NCI-H1417 treated with DMSO at 0.1 percent for 48 hours (cell line): ENCODE measurements around the gene SSTR1.

Experiments used
- DNase-seq: peaks from one replicate; lab custom pipeline; 2025; lab: John Stamatoyannopoulos, UW

The SSTR1 gene

DNA sequence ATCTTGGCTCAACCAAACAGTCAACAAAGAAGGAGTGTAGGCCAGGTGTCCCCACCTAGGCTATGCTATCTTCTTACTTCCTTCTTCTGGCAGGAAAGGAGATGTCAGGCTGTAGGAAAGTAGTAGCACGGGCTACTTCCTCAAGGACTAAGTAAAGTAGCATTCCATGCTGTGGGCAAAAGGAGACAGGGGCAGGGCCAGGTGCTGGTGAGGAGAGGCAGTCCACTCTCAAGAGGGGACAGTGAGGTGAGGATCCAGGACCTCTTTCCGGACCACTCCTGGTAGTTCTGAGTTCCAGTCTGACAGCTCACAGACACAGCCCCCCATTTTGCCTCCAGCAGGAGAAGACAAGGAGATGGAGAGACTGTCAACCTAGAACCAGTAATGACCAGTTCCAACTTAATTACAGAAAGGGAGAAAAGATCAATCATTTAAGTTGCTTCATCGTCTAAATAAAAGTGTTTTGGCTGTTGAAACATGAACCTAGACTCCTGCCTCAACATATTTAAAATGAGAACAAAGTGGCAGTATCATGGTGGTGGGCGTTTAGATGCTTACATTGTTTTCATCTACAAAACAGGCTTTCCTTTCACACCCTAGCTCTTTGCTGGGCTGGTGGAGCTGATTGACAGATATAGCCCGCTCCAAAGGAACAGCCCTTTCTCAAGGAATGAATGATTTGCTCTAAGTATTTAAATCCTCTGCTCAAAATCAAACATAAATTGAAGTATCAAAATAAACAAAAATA lies 5.1 kb upstream of the SSTR1 start:
- DNase-seq: no peak

GRCh38 chr14:38203929-38204718 lies 3.6 kb upstream of the SSTR1 start:
- no peak for DNase-seq

DNA sequence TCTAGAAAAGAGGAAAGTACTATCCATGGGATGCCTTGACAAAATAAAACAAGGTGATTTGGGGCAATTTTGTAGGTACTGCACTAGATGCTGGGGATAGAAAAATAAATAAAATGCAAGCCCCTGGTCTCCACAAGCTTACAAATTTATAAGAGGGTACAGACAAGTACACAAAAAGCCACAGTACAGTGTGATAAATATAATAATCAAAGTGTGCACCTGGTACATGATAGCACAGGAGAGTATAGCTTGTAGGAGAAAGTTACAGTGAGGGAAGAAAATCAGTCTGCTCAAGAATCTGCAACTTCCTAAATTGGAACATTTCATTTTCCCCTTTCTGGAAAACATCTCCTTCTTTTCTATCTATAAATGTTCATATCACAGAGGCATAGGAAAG lies 3.0 kb upstream of the SSTR1 start:
- no peak for DNase-seq

- DNase-seq: no peak
Observed at GRCh38 chr14:38205119-38205813, 2.4 kb upstream of the SSTR1 start.

DNA sequence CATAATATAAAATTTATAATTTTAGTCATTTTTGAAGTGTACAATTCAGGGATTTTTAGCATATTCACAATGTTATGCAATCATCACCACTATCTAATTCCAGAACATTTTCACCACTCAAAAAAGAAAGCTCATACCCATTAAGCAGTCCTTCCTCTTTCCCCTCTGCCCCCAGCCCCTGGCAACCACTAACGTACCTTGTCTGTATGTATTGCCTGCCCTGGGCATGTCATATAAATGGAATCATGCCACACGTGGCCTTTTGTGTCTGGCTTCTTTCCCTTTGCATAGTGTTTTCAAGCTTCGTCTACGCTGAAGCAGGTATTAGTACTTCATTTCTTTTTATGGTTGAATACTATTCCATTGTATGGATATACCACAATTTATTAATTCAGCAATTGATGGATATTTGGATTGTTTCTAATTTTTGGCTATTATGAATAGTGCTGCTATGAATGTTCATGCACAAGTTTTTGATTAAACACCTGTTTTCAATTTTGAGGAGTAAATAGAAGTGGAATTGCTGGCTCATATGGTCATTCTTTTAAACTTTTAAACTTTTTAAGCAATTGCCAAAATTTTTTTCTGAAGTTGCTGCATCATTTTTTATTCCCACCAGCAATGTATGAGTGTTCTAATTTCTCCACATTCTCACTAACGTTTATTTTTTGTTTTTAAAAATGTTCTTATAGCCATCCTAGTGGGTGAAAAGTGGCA lies 1.6 kb upstream of the SSTR1 start:
- no peak for DNase-seq

DNA sequence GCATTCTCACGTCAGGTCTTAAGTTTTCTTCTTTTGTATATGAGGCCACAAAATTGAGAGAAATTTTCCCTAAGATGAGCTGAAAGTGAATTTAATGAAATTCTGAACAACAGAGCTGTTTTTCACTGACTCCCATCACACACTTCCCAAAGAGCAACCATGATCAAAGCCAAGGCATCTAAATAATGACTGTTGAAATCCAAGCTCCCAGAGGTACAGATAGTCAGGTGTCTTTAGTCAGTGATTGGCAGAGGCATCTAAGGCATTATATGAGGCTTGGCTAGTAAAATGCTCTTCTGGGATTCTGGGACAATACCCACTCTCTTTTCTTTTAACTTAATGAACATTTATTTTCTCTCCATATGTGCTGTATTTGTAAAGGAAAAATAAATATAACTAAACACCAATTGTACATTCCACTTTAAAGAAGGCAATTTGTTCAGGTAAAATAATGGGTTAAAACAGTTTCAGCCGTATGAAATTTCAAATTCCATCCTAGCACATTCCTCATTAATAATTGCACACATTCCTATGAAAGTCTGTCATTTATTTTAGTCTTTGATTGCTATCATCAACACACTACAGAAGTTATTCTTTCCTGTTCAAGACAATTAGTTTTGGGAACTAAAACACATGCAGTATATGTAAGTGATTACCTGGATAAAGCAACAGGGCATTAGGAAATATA lies 871 bp upstream of the SSTR1 start:
- DNase-seq: no peak

DNA sequence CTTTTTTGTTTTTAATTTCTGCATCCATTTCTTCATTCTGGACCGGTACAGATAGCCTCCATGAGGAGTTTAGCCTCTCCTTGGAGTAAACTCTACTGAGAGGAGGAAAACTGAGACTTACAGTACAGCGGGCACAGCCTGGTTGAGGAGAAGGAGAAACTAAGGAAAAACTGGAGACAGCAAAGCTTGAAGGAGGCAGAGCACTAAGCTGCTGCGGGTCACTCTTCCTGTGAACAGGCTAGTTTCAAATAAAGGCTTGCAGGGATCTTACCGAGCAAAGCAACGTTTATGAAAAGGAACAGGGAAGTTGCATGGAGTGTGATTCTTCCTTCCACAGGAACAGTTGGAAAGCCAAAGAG lies 348 bp upstream of the SSTR1 start:
- DNase-seq: no peak

DNA sequence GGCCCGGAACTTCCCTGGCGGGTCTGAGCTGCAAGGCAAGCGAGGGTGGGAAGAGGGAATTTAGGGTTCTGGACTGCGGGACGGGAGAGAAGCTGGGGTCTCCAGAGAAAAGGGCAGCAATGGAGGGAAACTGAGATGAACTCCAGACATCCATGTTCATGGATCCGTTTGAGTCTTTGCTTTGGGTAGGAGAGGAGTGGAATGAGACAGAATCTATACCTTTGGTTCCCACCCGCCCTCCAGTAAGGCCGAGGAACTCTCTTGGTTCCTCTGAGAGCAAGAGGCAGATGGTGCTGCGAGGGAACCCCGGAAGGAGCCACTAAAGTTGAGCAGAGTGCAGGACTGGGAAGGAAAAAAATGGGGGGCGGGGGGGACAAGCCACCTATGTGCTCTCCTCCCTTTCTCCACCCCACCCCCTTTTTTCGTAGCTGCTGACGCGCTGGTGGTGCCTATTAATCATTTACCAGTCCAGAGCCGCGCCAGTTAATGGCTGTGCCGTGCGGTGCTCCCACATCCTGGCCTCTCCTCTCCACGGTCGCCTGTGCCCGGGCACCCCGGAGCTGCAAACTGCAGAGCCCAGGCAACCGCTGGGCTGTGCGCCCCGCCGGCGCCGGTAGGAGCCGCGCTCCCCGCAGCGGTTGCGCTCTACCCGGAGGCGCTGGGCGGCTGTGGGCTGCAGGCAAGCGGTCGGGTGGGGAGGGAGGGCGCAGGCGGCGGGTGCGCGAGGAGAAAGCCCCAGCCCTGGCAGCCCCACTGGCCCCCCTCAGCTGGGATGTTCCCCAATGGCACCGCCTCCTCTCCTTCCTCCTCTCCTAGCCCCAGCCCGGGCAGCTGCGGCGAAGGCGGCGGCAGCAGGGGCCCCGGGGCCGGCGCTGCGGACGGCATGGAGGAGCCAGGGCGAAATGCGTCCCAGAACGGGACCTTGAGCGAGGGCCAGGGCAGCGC lies 1.2 kb downstream of the SSTR1 start:
- DNase-seq: no peak

DNA sequence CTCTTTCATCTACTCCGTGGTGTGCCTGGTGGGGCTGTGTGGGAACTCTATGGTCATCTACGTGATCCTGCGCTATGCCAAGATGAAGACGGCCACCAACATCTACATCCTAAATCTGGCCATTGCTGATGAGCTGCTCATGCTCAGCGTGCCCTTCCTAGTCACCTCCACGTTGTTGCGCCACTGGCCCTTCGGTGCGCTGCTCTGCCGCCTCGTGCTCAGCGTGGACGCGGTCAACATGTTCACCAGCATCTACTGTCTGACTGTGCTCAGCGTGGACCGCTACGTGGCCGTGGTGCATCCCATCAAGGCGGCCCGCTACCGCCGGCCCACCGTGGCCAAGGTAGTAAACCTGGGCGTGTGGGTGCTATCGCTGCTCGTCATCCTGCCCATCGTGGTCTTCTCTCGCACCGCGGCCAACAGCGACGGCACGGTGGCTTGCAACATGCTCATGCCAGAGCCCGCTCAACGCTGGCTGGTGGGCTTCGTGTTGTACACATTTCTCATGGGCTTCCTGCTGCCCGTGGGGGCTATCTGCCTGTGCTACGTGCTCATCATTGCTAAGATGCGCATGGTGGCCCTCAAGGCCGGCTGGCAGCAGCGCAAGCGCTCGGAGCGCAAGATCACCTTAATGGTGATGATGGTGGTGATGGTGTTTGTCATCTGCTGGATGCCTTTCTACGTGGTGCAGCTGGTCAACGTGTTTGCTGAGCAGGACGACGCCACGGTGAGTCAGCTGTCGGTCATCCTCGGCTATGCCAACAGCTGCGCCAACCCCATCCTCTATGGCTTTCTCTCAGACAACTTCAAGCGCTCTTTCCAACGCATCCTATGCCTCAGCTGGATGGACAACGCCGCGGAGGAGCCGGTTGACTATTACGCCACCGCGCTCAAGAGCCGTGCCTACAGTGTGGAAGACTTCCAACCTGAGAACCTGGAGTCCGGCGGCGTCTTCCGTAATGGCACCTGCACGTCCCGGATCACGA lies 2.2 kb downstream of the SSTR1 start:
- DNase-seq: no peak

DNA sequence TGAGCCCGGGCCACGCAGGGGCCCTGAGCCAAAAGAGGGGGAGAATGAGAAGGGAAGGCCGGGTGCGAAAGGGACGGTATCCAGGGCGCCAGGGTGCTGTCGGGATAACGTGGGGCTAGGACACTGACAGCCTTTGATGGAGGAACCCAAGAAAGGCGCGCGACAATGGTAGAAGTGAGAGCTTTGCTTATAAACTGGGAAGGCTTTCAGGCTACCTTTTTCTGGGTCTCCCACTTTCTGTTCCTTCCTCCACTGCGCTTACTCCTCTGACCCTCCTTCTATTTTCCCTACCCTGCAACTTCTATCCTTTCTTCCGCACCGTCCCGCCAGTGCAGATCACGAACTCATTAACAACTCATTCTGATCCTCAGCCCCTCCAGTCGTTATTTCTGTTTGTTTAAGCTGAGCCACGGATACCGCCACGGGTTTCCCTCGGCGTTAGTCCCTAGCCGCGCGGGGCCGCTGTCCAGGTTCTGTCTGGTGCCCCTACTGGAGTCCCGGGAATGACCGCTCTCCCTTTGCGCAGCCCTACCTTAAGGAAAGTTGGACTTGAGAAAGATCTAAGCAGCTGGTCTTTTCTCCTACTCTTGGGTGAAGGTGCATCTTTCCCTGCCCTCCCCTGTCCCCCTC lies 3.0 kb downstream of the SSTR1 start:
- DNase-seq: no peak

- no peak for DNase-seq
Observed at GRCh38 chr14:38211255-38211735, 3.6 kb downstream of the SSTR1 start.

DNA sequence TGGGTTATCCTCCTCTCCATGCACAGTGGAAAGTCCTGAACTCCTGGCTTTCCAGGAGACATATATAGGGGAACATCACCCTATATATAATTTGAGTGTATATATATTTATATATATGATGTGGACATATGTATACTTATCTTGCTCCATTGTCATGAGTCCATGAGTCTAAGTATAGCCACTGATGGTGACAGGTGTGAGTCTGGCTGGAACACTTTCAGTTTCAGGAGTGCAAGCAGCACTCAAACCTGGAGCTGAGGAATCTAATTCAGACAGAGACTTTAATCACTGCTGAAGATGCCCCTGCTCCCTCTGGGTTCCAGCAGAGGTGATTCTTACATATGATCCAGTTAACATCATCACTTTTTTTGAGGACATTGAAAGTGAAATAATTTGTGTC lies 4.4 kb downstream of the SSTR1 start:
- DNase-seq: no peak

- DNase-seq: no peak
Observed at GRCh38 chr14:38213001-38213400, 5.3 kb downstream of the SSTR1 start.

- no peak for DNase-seq
Observed at GRCh38 chr14:38217553-38217952, 9.8 kb downstream of the SSTR1 start.

DNA sequence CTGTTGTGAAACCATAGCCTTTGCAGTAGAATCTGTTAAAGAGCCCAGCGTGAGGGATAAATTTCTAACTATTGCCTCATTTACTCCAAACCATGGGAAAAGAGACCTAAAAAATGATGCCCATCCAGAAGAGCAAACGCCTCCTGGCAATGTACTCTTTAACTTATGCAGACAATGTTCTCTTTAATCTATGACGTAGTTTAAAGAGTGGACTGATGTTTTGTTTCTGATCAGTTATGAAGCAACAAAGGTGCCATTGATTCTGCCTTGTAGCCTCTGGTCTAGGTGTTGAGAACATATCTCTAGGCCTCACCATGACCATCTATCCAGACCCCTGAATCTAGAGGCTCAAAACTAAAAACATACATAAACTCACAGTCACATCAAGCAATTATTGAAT lies 13.4 kb downstream of the SSTR1 start:
- no peak for DNase-seq

GRCh38 chr14:38224338-38224737 lies 16.6 kb downstream of the SSTR1 start:
- DNase-seq: no peak

DNA sequence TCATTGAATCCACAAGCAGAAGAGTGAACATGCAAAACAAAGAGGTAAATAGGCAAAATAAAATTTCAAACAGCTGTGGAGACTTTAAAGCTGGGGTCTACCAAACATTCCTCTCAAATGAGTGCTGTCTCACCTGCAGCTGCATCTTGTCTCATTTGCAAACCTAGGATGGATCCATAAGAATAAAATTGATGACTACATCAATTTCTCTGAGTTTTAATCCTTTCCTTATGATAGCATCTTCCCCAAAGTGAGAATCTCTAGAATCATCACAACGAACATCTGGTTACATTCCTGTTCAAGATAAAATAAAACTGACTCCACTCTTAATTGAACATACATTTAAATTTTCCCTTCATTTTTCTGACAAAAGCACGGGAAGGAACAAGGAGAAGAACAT lies 18.2 kb downstream of the SSTR1 start:
- DNase-seq: no peak

- no peak for DNase-seq
Observed at GRCh38 chr14:38226366-38226765, 18.7 kb downstream of the SSTR1 start.

DNA sequence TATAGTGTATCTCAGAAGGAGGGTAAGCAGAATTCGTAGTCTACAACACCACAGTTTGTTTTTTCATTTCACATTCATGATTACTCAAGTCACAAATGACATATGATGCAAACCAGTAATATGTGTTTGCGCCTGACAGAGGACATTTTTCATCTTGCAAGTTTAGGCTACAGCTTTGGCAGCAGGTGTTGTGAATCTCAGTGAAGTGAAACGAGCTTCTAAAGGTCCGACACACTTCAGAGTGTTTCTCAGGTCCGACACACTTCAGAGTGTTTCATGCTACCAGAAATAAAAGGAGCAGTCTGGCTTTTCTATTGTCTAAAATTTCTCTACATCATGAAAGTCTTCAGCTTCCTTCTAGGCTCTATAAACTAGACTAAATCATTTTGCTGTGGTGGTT lies 25.5 kb downstream of the SSTR1 start:
- no peak for DNase-seq
